Endothelial cell of umbilical vein (primary cell): Measurements from ENCODE around the gene SYT14. TPM values are rescaled to one million over a fixed set of nuclear protein-coding genes. Genes with fewer than 3 reads are reported as not detected.
"Not testable (repeated sequence)": the region's sequence is repeated elsewhere in the genome, so short reads cannot be mapped to it uniquely, and the experiment has no call there.

Experiments used
- Bru-seq: library from RNA; stranded (reverse); fragments of 400-500 nt; gene quantifications from one replicate; lab custom pipeline; 2021; lab: Mats Ljungman, UMichigan
- BruChase-seq, 2 experiments: library from RNA; stranded (reverse); fragments of 400-500 nt; gene quantifications; one replicate each; lab custom pipeline; 2021; lab: Mats Ljungman, UMichigan
- BruUV-seq: library from RNA; stranded (reverse); fragments of 400-500 nt; replicated peaks from 2 replicates; lab custom pipeline; 2021; lab: Mats Ljungman, UMichigan
- CTCF ChIA-PET: fragments of 300-600, 350-600 bp; sonication (Branson Sonifier 250); formaldehyde crosslinking; loops from one replicate; lab custom pipeline; 2021; ENCODE audit warnings: antibody characterized with exemption, inconsistent platforms; lab: Charles Lee
- POLR2A ChIA-PET: fragments of 300-600, 350-600 bp; sonication (Branson Sonifier 250); formaldehyde crosslinking; loops from one replicate; lab custom pipeline; 2021; ENCODE audit warnings: antibody characterized with exemption, inconsistent platforms; lab: Charles Lee
- DNase-seq: peaks from one replicate; pipeline ENCODE4 v3.0.0-alpha.2; 2011; ENCODE audit warnings: low read depth, low spot score
- FAIRE-seq: peaks from 2 replicates; lab custom pipeline; 2011; peaks lifted over from hg19 to GRCh38; lab: Jason Lieb, UNC
- H2AFZ ChIP-seq: 2 replicates; pipeline ENCODE4 v1.6.0; 2012; ENCODE audit warnings: low read depth, low read length, control low read depth, inconsistent platforms
- H3K27ac ChIP-seq: 2 replicates; pipeline ENCODE4 v1.5.1; 2011; ENCODE audit warnings: low read depth, mild to moderate bottlenecking, control low read depth, low read length, moderate library complexity; ENCODE audit not compliant: insufficient read depth
- H3K27me3 ChIP-seq, 2 experiments: 2 replicates each; pipeline versions ENCODE4 v1.6.0 to v1.6.1; 2011; ENCODE audit warnings: low read length in 2 of 2, mixed read lengths in 1 of 2; ENCODE audit not compliant: control insufficient read depth in 2 of 2, insufficient read depth in 2 of 2
- H3K36me3 ChIP-seq, 2 experiments: 2 replicates in 1 of 2; 3 replicates in 1 of 2; pipeline ENCODE4 v1.5.1; 2011; ENCODE audit warnings: low read length in 2 of 2, mild to moderate bottlenecking in 1 of 2, moderate library complexity in 1 of 2; ENCODE audit not compliant: control insufficient read depth in 2 of 2, insufficient read depth in 2 of 2; ENCODE audit errors: extremely low read depth in 1 of 2
- H3K4me1 ChIP-seq: 3 replicates; pipeline ENCODE4 v1.5.1; 2011; ENCODE audit warnings: mild to moderate bottlenecking, low read length; ENCODE audit not compliant: control insufficient read depth, insufficient read depth; ENCODE audit errors: extremely low read depth
- H3K4me2 ChIP-seq: 2 replicates; pipeline ENCODE4 v1.6.1; 2011; ENCODE audit warnings: low read length, control low read depth, mixed read lengths; ENCODE audit not compliant: insufficient read depth
- H3K4me3 ChIP-seq, 3 experiments: fragments of 200-600 bp in 1 of 3; sonication (generic), shearing (Covaris generic) in 1 of 3; replicated peaks in 1 of 3; 2 replicates each; pipeline ENCODE4 v1.5.1; 2011 to 2016; ENCODE audit warnings: control low read depth in 3 of 3, low read length in 3 of 3, mild to moderate bottlenecking in 2 of 3, inconsistent platforms in 1 of 3, low read depth in 1 of 3, moderate library complexity in 1 of 3; ENCODE audit not compliant: insufficient read depth in 1 of 3
- H3K79me2 ChIP-seq: 2 replicates; pipeline ENCODE4 v1.6.0; 2012; ENCODE audit warnings: low read length, inconsistent platforms; ENCODE audit not compliant: control insufficient read depth, insufficient read depth
- H3K9ac ChIP-seq: replicated peaks from 2 replicates; pipeline ENCODE3; 2011; ENCODE audit warnings: low read length, control low read depth; ENCODE audit not compliant: insufficient read depth; ENCODE audit errors: extremely low read depth
- H3K9me1 ChIP-seq: replicated peaks from 3 replicates; pipeline ENCODE4 v1.6.0; 2011; ENCODE audit warnings: mild to moderate bottlenecking, low read length; ENCODE audit not compliant: control insufficient read depth, insufficient read depth; ENCODE audit errors: extremely low read depth
- H3K9me3 ChIP-seq: replicated peaks from 2 replicates; pipeline ENCODE4 v1.5.1; 2012; ENCODE audit warnings: low read length, inconsistent platforms; ENCODE audit not compliant: control insufficient read depth, insufficient read depth
- H4K20me1 ChIP-seq: replicated peaks from 2 replicates; pipeline ENCODE3; 2011; ENCODE audit warnings: mild to moderate bottlenecking, low read length; ENCODE audit not compliant: control insufficient read depth, insufficient read depth; ENCODE audit errors: extremely low read depth
- EZH2 ChIP-seq: IDR thresholded peaks from 2 replicates; pipeline ENCODE4 v1.6.1; 2012; ENCODE audit warnings: borderline replicate concordance, low read depth, mild to moderate bottlenecking, moderate library complexity, low read length, inconsistent platforms; ENCODE audit not compliant: severe bottlenecking
- MYC ChIP-seq: IDR thresholded peaks from one replicate; pipeline ENCODE4 v1.6.1; 2011; ENCODE audit warnings: mild to moderate bottlenecking, low read depth, low read length
- dilution Hi-C: fragments of 300-500 bp; cut with MboI; formaldehyde crosslinking; loops from one replicate; pipeline ENCODE4 v1.15.0; 2019; ENCODE audit warnings: low sequenced_read_pairs; ENCODE audit not compliant: extremely low pct_ligation_motif_present
- intact Hi-C: fragments of 100-400 bp; cut with micrococcal nuclease; formaldehyde crosslinking; loops from one replicate; pipeline ENCODE4 v1.10.0; 2022
- long read RNA-seq: library from polyadenylated mRNA; stranded (forward); transcript quantifications from one replicate; pipeline ENCODE4 v2.0.0, GENCODE V29; 2021
- polyA minus RNA-seq, 3 experiments: library from RNA; depleted of rRNA, polyadenylated mRNA; stranded (reverse); fragments of >200 nt; gene quantifications; 1 replicate in 1 of 3; 2 replicates in 2 of 3; pipeline ENCODE4 v1.2.3, GENCODE V29; 2011
- polyA plus RNA-seq, 4 experiments: library from polyadenylated mRNA; depleted of rRNA in 3 of 4; stranded (reverse) in 3 of 4; unstranded in 1 of 4; fragments of >200 nt; gene quantifications; 2 replicates each; pipeline versions ENCODE4 v1.2.1 to v1.2.3, GENCODE V29; 2011 to 2012; ENCODE audit warnings: missing spikeins in 1 of 4
- total RNA-seq: library from RNA; stranded (reverse); gene quantifications from 2 replicates; pipeline ENCODE4 v1.2.3, GENCODE V29; 2021

Gene SYT14
- 0.18 and 0.30 TPM in 2 replicates for total RNA-seq
- polyA plus RNA-seq: 0.08 TPM in 2 replicates
- polyA plus RNA-seq (2011; cell fraction: cytosol; rRNA removed): 0.11 and 0.12 TPM in 2 replicates
- polyA plus RNA-seq (2011; cell fraction: nucleus; rRNA removed): 0.28 and 0.42 TPM in 2 replicates
- polyA plus RNA-seq (2012): 3.9 and 5.3 TPM in 2 replicates
- polyA minus RNA-seq: 0.73 and 0.76 TPM in 2 replicates
- not detected for polyA minus RNA-seq (2011; cell fraction: cytosol; rRNA and poly(A)+ RNA removed)
- 0.87 and 1.3 TPM in 2 replicates for polyA minus RNA-seq (2011; cell fraction: nucleus; rRNA and poly(A)+ RNA removed)
- Bru-seq, nascent RNA: percentile 23 among the genes with signal in this experiment
- BruChase-seq, experiment 1, labeled RNA remaining after a 6-hour chase: percentile 19 among the genes with signal in this experiment
- BruChase-seq, experiment 2, labeled RNA remaining after a 2-hour chase: percentile 19 among the genes with signal in this experiment
- long read RNA-seq: 0 reads

- Histone ChIP-seq H4K20me1 (no peaks in the 10 kb centered on the region), H3K4me3 (peak within 1 kb of the TSS in 2 of 3 experiments; percentile 10 to 49), H3K4me2 (peak within 1 kb of the TSS; percentile 72), H3K79me2 (no peaks in the 10 kb centered on the region), H3K36me3 (no peaks in the 10 kb centered on the region), H3K27me3 (peaks cover 11 to 37% of the 10 kb centered on the region in 2 experiments), H2AFZ (peak within 1 kb of the TSS; percentile 71), H3K4me1 (peaks cover 11% of the 10 kb centered on the region), H3K9me3 (no peaks in the 10 kb centered on the region), H3K27ac (no peak within 1 kb of the TSS), H3K9me1 (no peaks in the 10 kb centered on the region), H3K9ac (no peak within 1 kb of the TSS)
- dilution Hi-C loops: no loop called here
- DNase-seq (peak; percentile 14), FAIRE-seq (no peak)
- CTCF ChIA-PET: interaction anchor here (0.6 to 1.3 kb wide), 5 partner anchors 63 to 98 kb away, joined by 3 to 5 read pairs (median 4); no protein-coding TSS in a partner anchor
- POLR2A ChIA-PET: no interaction called here
- no TSS peak for BruUV-seq
- intact Hi-C loops: loop anchor here (5.0 kb wide), 2 partner anchors 56 to 76 kb away; no protein-coding TSS in a partner anchor
- TF ChIP-seq MYC: no peak
- peak; percentile 75 for TF ChIP-seq EZH2
These were observed at the start of gene SYT14 for GRCh38 chr1:209937996-209938959. Gene SYT14, plus strand, starts transcription at chr1:209938217. Its CDS starts 48 bp downstream, at chr1:209938265.

GRCh38 chr1:209888291-209889076 is 49.5 kb upstream of the SYT14 start:
- FAIRE-seq, intact Hi-C loops, CTCF ChIA-PET, H3K4me2 ChIP-seq, H3K27ac ChIP-seq, H3K27me3 ChIP-seq, H3K9me3 ChIP-seq, BruUV-seq, H2AFZ ChIP-seq, H3K36me3 ChIP-seq, H3K9me1 ChIP-seq, H4K20me1 ChIP-seq, POLR2A ChIA-PET, H3K79me2 ChIP-seq, dilution Hi-C loops, H3K4me3 ChIP-seq, H3K9ac ChIP-seq: not testable (repeated sequence)
- peaks cover 20% of the 10 kb centered on the region for H3K4me1 ChIP-seq
- DNase-seq: peak; percentile 0
